ENCODE results near the gene GNAT3. TPM values are rescaled to one million over a fixed set of nuclear protein-coding genes. Genes with fewer than 3 reads are reported as not detected.

GNAT3 gene
- total RNA-seq, 1 donor from 2014 or later, result not detected

GRCh38 chr7:80440883-80441282 lies 71.0 kb downstream of the GNAT3 start:
- DNase-seq (ENCODE audit: low read depth) (peak; percentile 37), FAIRE-seq (no peak)
- no peaks in the 10 kb centered on the region for H3K9me3 Mint-ChIP-seq (ENCODE audit: unreplicated experiment)
- no peaks in the 10 kb centered on the region for H3K4me1 ChIP-seq (ENCODE audit: insufficient read depth, low read length)
- H3K36me3 ChIP-seq (ENCODE audit: insufficient read depth, low read length), result no peaks in the 10 kb centered on the region
- H3K27me3 Mint-ChIP-seq (ENCODE audit: low read depth, unreplicated experiment), result no peaks in the 10 kb centered on the region
- no peaks in the 10 kb centered on the region for H3K9me3 ChIP-seq (ENCODE audit: insufficient read depth, low read depth, low read length)
- no peaks in the 10 kb centered on the region for H3K27me3 ChIP-seq (ENCODE audit: insufficient read depth, low read length)
- no peak overlapping the region for H3K4me3 Mint-ChIP-seq (ENCODE audit: unreplicated experiment)
- no peak overlapping the region for H3K4me3 ChIP-seq (ENCODE audit: insufficient read depth, low read depth, low read length)
- no peak overlapping the region for H3K27ac ChIP-seq (ENCODE audit: low read depth, low read length)
- no peak overlapping the region for H3K27ac Mint-ChIP-seq (ENCODE audit: unreplicated experiment)
- H3K9ac ChIP-seq (ENCODE audit: low read length), result no peak overlapping the region
- no peaks in the 10 kb centered on the region for H3K79me2 ChIP-seq (ENCODE audit: insufficient read depth, low read length)
- no peak overlapping the region for H3K4me2 ChIP-seq (ENCODE audit: low read length)
- TF ChIP-seq CTCF (IDR thresholded peaks at IDR 0.05; ENCODE audit: insufficient read depth, low read depth, low read length), result no peak
- no peak for TF ChIP-seq EZH2 (IDR thresholded peaks at IDR 0.05; ENCODE audit: insufficient read depth, low read length)
- H2AFZ ChIP-seq (ENCODE audit: low read depth, low read length), result no peak overlapping the region
- H3K4me1 Mint-ChIP-seq (ENCODE audit: low read depth, unreplicated experiment), result peaks cover 8% of the 10 kb centered on the region
- H3K36me3 Mint-ChIP-seq (ENCODE audit: low read depth, unreplicated experiment), result no peaks in the 10 kb centered on the region
- no peaks in the 10 kb centered on the region for H4K20me1 ChIP-seq (ENCODE audit: insufficient read depth, low read length)

- Histone ChIP-seq H3K9ac (ENCODE audit: low read length) (no peak overlapping the region), H3K27ac (ENCODE audit: low read depth, low read length) (no peak overlapping the region), H3K4me1 (ENCODE audit: insufficient read depth, low read length) (no peaks in the 10 kb centered on the region), H3K27me3 (ENCODE audit: insufficient read depth, low read length) (no peaks in the 10 kb centered on the region), H2AFZ (ENCODE audit: low read depth, low read length) (no peak overlapping the region), H3K36me3 (ENCODE audit: insufficient read depth, low read length) (no peaks in the 10 kb centered on the region), H4K20me1 (ENCODE audit: insufficient read depth, low read length) (no peaks in the 10 kb centered on the region), H3K4me3 (ENCODE audit: insufficient read depth, low read depth, low read length) (no peak overlapping the region), H3K9me3 (ENCODE audit: insufficient read depth, low read depth, low read length) (no peaks in the 10 kb centered on the region), H3K4me2 (ENCODE audit: low read length) (no peak overlapping the region), H3K79me2 (ENCODE audit: insufficient read depth, low read length) (no peaks in the 10 kb centered on the region)
- FAIRE-seq (peak; percentile 91), DNase-seq (ENCODE audit: low read depth) (peak; percentile 57)
- Mint-ChIP-seq H3K4me3 (ENCODE audit: unreplicated experiment) (no peak overlapping the region), H3K9me3 (ENCODE audit: unreplicated experiment) (peaks cover 1% of the 10 kb centered on the region), H3K4me1 (ENCODE audit: low read depth, unreplicated experiment) (peaks cover 8% of the 10 kb centered on the region), H3K36me3 (ENCODE audit: low read depth, unreplicated experiment) (no peaks in the 10 kb centered on the region), H3K27ac (ENCODE audit: unreplicated experiment) (no peak overlapping the region), H3K27me3 (ENCODE audit: low read depth, unreplicated experiment) (no peaks in the 10 kb centered on the region)
- TF ChIP-seq CTCF (IDR thresholded peaks at IDR 0.05; ENCODE audit: insufficient read depth, low read depth, low read length), result no peak
- TF ChIP-seq EZH2 (IDR thresholded peaks at IDR 0.05; ENCODE audit: insufficient read depth, low read length), result no peak
Observed at GRCh38 chr7:80439894-80440821, 71.7 kb downstream of the GNAT3 start.

- no peak overlapping the region for H3K27ac Mint-ChIP-seq (ENCODE audit: unreplicated experiment)
- peaks cover 1% of the 10 kb centered on the region for H3K9me3 Mint-ChIP-seq (ENCODE audit: unreplicated experiment)
- Histone ChIP-seq H3K4me2 (ENCODE audit: low read length) (no peak overlapping the region), H4K20me1 (ENCODE audit: insufficient read depth, low read length) (no peaks in the 10 kb centered on the region), H2AFZ (ENCODE audit: low read depth, low read length) (no peak overlapping the region), H3K4me3 (ENCODE audit: insufficient read depth, low read depth, low read length) (no peak overlapping the region), H3K36me3 (ENCODE audit: insufficient read depth, low read length) (no peaks in the 10 kb centered on the region), H3K27me3 (ENCODE audit: insufficient read depth, low read length) (no peaks in the 10 kb centered on the region), H3K79me2 (ENCODE audit: insufficient read depth, low read length) (no peaks in the 10 kb centered on the region), H3K9me3 (ENCODE audit: insufficient read depth, low read depth, low read length) (no peaks in the 10 kb centered on the region), H3K27ac (ENCODE audit: low read depth, low read length) (no peak overlapping the region), H3K4me1 (ENCODE audit: insufficient read depth, low read length) (no peaks in the 10 kb centered on the region), H3K9ac (ENCODE audit: low read length) (no peak overlapping the region)
- no peaks in the 10 kb centered on the region for H3K27me3 Mint-ChIP-seq (ENCODE audit: low read depth, unreplicated experiment)
- H3K4me3 Mint-ChIP-seq (ENCODE audit: unreplicated experiment), result no peak overlapping the region
- TF ChIP-seq EZH2 (IDR thresholded peaks at IDR 0.05; ENCODE audit: insufficient read depth, low read length), result no peak
- TF ChIP-seq CTCF (IDR thresholded peaks at IDR 0.05; ENCODE audit: insufficient read depth, low read depth, low read length), result no peak
- DNase-seq (ENCODE audit: low read depth), result no peak
- no peaks in the 10 kb centered on the region for H3K36me3 Mint-ChIP-seq (ENCODE audit: low read depth, unreplicated experiment)
- peaks cover 4% of the 10 kb centered on the region for H3K4me1 Mint-ChIP-seq (ENCODE audit: low read depth, unreplicated experiment)
- no peak for FAIRE-seq
Observed at GRCh38 chr7:80435521-80435920, 76.3 kb downstream of the GNAT3 start.

Measured in astrocyte (in vitro differentiated cells and primary cell).